BLaER1 treated with 17β-estradiol and CSF1 and Interleukin-3, amounts not matched to agents 10 nM and 100 nM (cell line): ENCODE results near the gene SAT1.
"Not testable (repeated sequence)": the region's sequence is repeated elsewhere in the genome, so short reads cannot be mapped to it uniquely, and the experiment has no call there.

Experiments used
- H3K27ac ChIP-seq, 11 experiments: shearing (Covaris generic); formaldehyde crosslinking; 2 replicates each; pipeline ENCODE4 v1.8.1; 2022
- H3K27me3 ChIP-seq, 11 experiments: shearing (Covaris generic); formaldehyde crosslinking; 2 replicates each; pipeline ENCODE4 v1.8.1; 2022
- H3K36me3 ChIP-seq, 11 experiments: shearing (Covaris generic); formaldehyde crosslinking; 2 replicates each; pipeline ENCODE4 v1.8.1; 2022
- H3K4me1 ChIP-seq, 10 experiments: shearing (Covaris generic); formaldehyde crosslinking; 2 replicates each; pipeline ENCODE4 v1.8.1; 2022
- H3K4me2 ChIP-seq, 11 experiments: shearing (Covaris generic); formaldehyde crosslinking; 2 replicates each; pipeline ENCODE4 v1.8.1; 2022
- H3K4me3 ChIP-seq, 10 experiments: shearing (Covaris generic); formaldehyde crosslinking; 2 replicates each; pipeline ENCODE4 v1.8.1; 2022
- H3K9ac ChIP-seq, 11 experiments: shearing (Covaris generic); formaldehyde crosslinking; 2 replicates each; pipeline ENCODE4 v1.8.1; 2022
- H3K9me3 ChIP-seq, 11 experiments: shearing (Covaris generic); formaldehyde crosslinking; replicated peaks in 1 of 11; 2 replicates each; pipeline ENCODE4 v1.8.1; 2022
- H4K20me1 ChIP-seq, 11 experiments: shearing (Covaris generic); formaldehyde crosslinking; 2 replicates each; pipeline ENCODE4 v1.8.1; 2022
- Cebpa-rat ChIP-seq, 11 experiments: shearing (Covaris generic); IDR thresholded peaks; 2 replicates each; pipeline ENCODE4 v1.8.1; 2022

SAT1 gene

GRCh38 chrX:23766650-23767551 lies 16.1 kb upstream of the SAT1 start:
- no peak overlapping the region for H3K9ac ChIP-seq
- H3K4me2 ChIP-seq: no peak overlapping the region
- H3K4me3 ChIP-seq: no peak overlapping the region
- no peak overlapping the region for H3K27ac ChIP-seq
- H3K27me3 ChIP-seq: no peaks in the 10 kb centered on the region
- no peak for TF ChIP-seq Cebpa-rat (IDR thresholded peaks at IDR 0.05)
- H4K20me1 ChIP-seq: no peaks in the 10 kb centered on the region
- H3K36me3 ChIP-seq: peaks cover 0 to 4% (median 0%) of the 10 kb centered on the region in 11 experiments; a peak in 1 of 22 replicates
- peaks cover 19 to 41% (median 23%) of the 10 kb centered on the region in 11 experiments for H3K9me3 ChIP-seq
- peaks cover 0 to 18% (median 0%) of the 10 kb centered on the region in 10 experiments; a peak in 6 of 20 replicates for H3K4me1 ChIP-seq

GRCh38 chrX:23770142-23770541 lies 12.8 kb upstream of the SAT1 start:
- Histone ChIP-seq H3K9me3 (peaks cover 19 to 39% (median 23%) of the 10 kb centered on the region in 11 experiments), H3K27ac (no peak overlapping the region), H3K36me3 (peaks cover 0 to 4% (median 0%) of the 10 kb centered on the region in 11 experiments; a peak in 1 of 22 replicates), H3K4me3 (no peak overlapping the region), H3K4me2 (0 out of 22 replicates have a peak overlapping the region, but pooled peaks of 1 of the 11 experiments have one; percentile 17), H4K20me1 (no peaks in the 10 kb centered on the region), H3K4me1 (peaks cover 4 to 49% (median 20%) of the 10 kb centered on the region in 10 experiments; a peak in 18 of 20 replicates), H3K9ac (no peak overlapping the region), H3K27me3 (no peaks in the 10 kb centered on the region)
- TF ChIP-seq Cebpa-rat (IDR thresholded peaks at IDR 0.05): no peak

GRCh38 chrX:23771086-23771485 lies 11.9 kb upstream of the SAT1 start:
- H3K27ac ChIP-seq, H3K9ac ChIP-seq, H3K4me3 ChIP-seq, H3K36me3 ChIP-seq, H4K20me1 ChIP-seq, H3K27me3 ChIP-seq: not testable (repeated sequence)
- Histone ChIP-seq H3K4me1 (peaks cover 4 to 52% (median 20%) of the 10 kb centered on the region in 10 experiments; a peak in 18 of 20 replicates), H3K4me2 (peak overlapping the region in 2 of 11 experiments; percentile 33 to 84; a peak in 2 of 22 replicates), H3K9me3 (peaks cover 12 to 29% (median 14%) of the 10 kb centered on the region in 11 experiments)

GRCh38 chrX:23773601-23774175 lies 9.3 kb upstream of the SAT1 start:
- Histone ChIP-seq H3K9ac (peak overlapping the region in 6 of 11 experiments; percentile 52 to 66 (median 62); a peak in 9 of 22 replicates), H3K27ac (peak overlapping the region in 10 of 11 experiments; percentile 40 to 87 (median 74); a peak in 18 of 22 replicates), H3K4me2 (peak overlapping the region; percentile 23 to 88 (median 73); a peak in 20 of 22 replicates), H3K27me3 (no peaks in the 10 kb centered on the region), H3K4me3 (peak overlapping the region in 1 of 10 experiments; percentile 4; a peak in 2 of 20 replicates), H3K9me3 (peaks cover 0 to 3% (median 0%) of the 10 kb centered on the region in 11 experiments; a peak in 2 of 22 replicates), H4K20me1 (no peaks in the 10 kb centered on the region), H3K4me1 (peaks cover 4 to 55% (median 20%) of the 10 kb centered on the region in 10 experiments; a peak in 18 of 20 replicates), H3K36me3 (no peaks in the 10 kb centered on the region)
- no peak for TF ChIP-seq Cebpa-rat (IDR thresholded peaks at IDR 0.05)

GRCh38 chrX:23776363-23776762 lies 6.6 kb upstream of the SAT1 start:
- H4K20me1 ChIP-seq: no peaks in the 10 kb centered on the region
- H3K27ac ChIP-seq: no peak overlapping the region
- no peaks in the 10 kb centered on the region for H3K27me3 ChIP-seq
- no peak overlapping the region for H3K9ac ChIP-seq
- H3K4me1 ChIP-seq: peaks cover 5 to 63% (median 32%) of the 10 kb centered on the region in 10 experiments; a peak in 19 of 20 replicates
- no peak overlapping the region for H3K4me2 ChIP-seq
- H3K36me3 ChIP-seq: no peaks in the 10 kb centered on the region
- no peak overlapping the region for H3K4me3 ChIP-seq
- TF ChIP-seq Cebpa-rat (IDR thresholded peaks at IDR 0.05): no peak
- H3K9me3 ChIP-seq: no peaks in the 10 kb centered on the region

GRCh38 chrX:23779025-23779424 lies 3.9 kb upstream of the SAT1 start:
- H3K9ac ChIP-seq: 0 out of 22 replicates have a peak overlapping the region, but pooled peaks of 1 of the 11 experiments have one; percentile 8
- H3K27me3 ChIP-seq: no peaks in the 10 kb centered on the region
- H3K4me2 ChIP-seq: peak overlapping the region in 5 of 11 experiments; percentile 0 to 37 (median 35); a peak in 7 of 22 replicates
- H3K36me3 ChIP-seq: peaks cover 0 to 10% (median under 1%) of the 10 kb centered on the region in 11 experiments; a peak in 9 of 22 replicates
- no peak for TF ChIP-seq Cebpa-rat (IDR thresholded peaks at IDR 0.05)
- peaks cover 0 to 54% (median 29%) of the 10 kb centered on the region in 10 experiments; a peak in 16 of 20 replicates for H3K4me1 ChIP-seq
- peaks cover 6 to 24% (median 11%) of the 10 kb centered on the region in 11 experiments; a peak in 18 of 22 replicates for H3K9me3 ChIP-seq
- H4K20me1 ChIP-seq: peaks cover 0 to 6% (median 0%) of the 10 kb centered on the region in 11 experiments; a peak in 4 of 22 replicates
- H3K4me3 ChIP-seq: no peak overlapping the region
- peak overlapping the region in 8 of 11 experiments; percentile 15 to 64 (median 48); a peak in 13 of 22 replicates for H3K27ac ChIP-seq

GRCh38 chrX:23782455-23782854 lies 518 bp upstream of the SAT1 start:
- Histone ChIP-seq H3K4me3 (peak overlapping the region in 7 of 10 experiments; percentile 39 to 79 (median 73); a peak in 13 of 20 replicates), H3K4me1 (peaks cover 0 to 59% (median 36%) of the 10 kb centered on the region in 10 experiments; a peak in 16 of 20 replicates), H3K27ac (peak overlapping the region; percentile 69 to 96 (median 91)), H3K9ac (peak overlapping the region in 10 of 11 experiments; percentile 55 to 94 (median 88); a peak in 16 of 22 replicates), H3K9me3 (peaks cover 6 to 34% (median 13%) of the 10 kb centered on the region in 11 experiments; a peak in 18 of 22 replicates), H4K20me1 (peaks cover 0 to 30% (median 8%) of the 10 kb centered on the region in 11 experiments; a peak in 12 of 22 replicates), H3K4me2 (peak overlapping the region in 7 of 11 experiments; percentile 45 to 76 (median 64); a peak in 13 of 22 replicates), H3K36me3 (peaks cover 0 to 29% (median 21%) of the 10 kb centered on the region in 11 experiments; a peak in 18 of 22 replicates), H3K27me3 (no peaks in the 10 kb centered on the region)
- TF ChIP-seq Cebpa-rat (IDR thresholded peaks at IDR 0.05): no peak
